Measurements from ENCODE around the gene TP53I11. TPM values are rescaled to one million over a fixed set of nuclear protein-coding genes. Genes with fewer than 3 reads are reported as not detected.

TP53I11 gene
- polyA plus RNA-seq, 2 donors = 10.3 to 37.2 TPM

GRCh38 chr11:44952082-44952481 lies 1.4 kb upstream of the TP53I11 start:
- Histone ChIP-seq H3K27me3 (ENCODE audit: control insufficient read depth in 1 of 2, insufficient read depth in 2 of 2, low read length in 2 of 2) (no peaks in the 10 kb centered on the region), H3K36me3 (ENCODE audit: control insufficient read depth in 2 of 2, insufficient read depth in 2 of 2, low read length in 1 of 2) (no peaks in the 10 kb centered on the region), H3K9me3 (ENCODE audit: control insufficient read depth in 2 of 2, insufficient read depth in 1 of 2, low read depth in 1 of 2, low read length in 1 of 2) (no peaks in the 10 kb centered on the region), H3K27ac (ENCODE audit: low read depth in 2 of 2, low read length in 1 of 2) (peak overlapping the region; percentile 55 to 62), H3K4me1 (ENCODE audit: control insufficient read depth in 2 of 2, insufficient read depth in 2 of 2, low read length in 1 of 2) (peaks cover 0 to 6% of the 10 kb centered on the region in 2 donors), H3K4me3 (ENCODE audit: low read depth in 1 of 2, low read length in 2 of 2) (no peak overlapping the region)
- 17 to 53% methylated on average over 2 of the region's 2 CpGs for WGBS, 2 donors

- peak overlapping the region; percentile 59 to 65 for H3K27ac ChIP-seq (ENCODE audit: low read depth in 2 of 2, low read length in 1 of 2)
- H3K4me3 ChIP-seq (ENCODE audit: low read depth in 1 of 2, low read length in 2 of 2) = peak overlapping the region; percentile 68 to 70
- H3K36me3 ChIP-seq (ENCODE audit: control insufficient read depth in 2 of 2, insufficient read depth in 2 of 2, low read length in 1 of 2) = no peaks in the 10 kb centered on the region
- H3K4me1 ChIP-seq (ENCODE audit: control insufficient read depth in 2 of 2, insufficient read depth in 2 of 2, low read length in 1 of 2) = peaks cover 0 to 6% of the 10 kb centered on the region in 2 donors
- WGBS, 2 donors = 0 to 1% methylated on average over 46 to 63 of the region's 63 CpGs
- H3K9me3 ChIP-seq (ENCODE audit: control insufficient read depth in 2 of 2, insufficient read depth in 1 of 2, low read depth in 1 of 2, low read length in 1 of 2) = no peaks in the 10 kb centered on the region
- no peaks in the 10 kb centered on the region for H3K27me3 ChIP-seq (ENCODE audit: control insufficient read depth in 1 of 2, insufficient read depth in 2 of 2, low read length in 2 of 2)
Observed at GRCh38 chr11:44950031-44950624, 555 bp downstream of the TP53I11 start.

GRCh38 chr11:44949160-44950030 lies 1.3 kb downstream of the TP53I11 start:
- peak overlapping the region; percentile 1 to 65 for H3K27ac ChIP-seq (ENCODE audit: low read depth in 2 of 2, low read length in 1 of 2)
- no peaks in the 10 kb centered on the region for H3K36me3 ChIP-seq (ENCODE audit: control insufficient read depth in 2 of 2, insufficient read depth in 2 of 2, low read length in 1 of 2)
- no peaks in the 10 kb centered on the region for H3K27me3 ChIP-seq (ENCODE audit: control insufficient read depth in 1 of 2, insufficient read depth in 2 of 2, low read length in 2 of 2)
- H3K9me3 ChIP-seq (ENCODE audit: control insufficient read depth in 2 of 2, insufficient read depth in 1 of 2, low read depth in 1 of 2, low read length in 1 of 2) = no peaks in the 10 kb centered on the region
- peaks cover 0 to 6% of the 10 kb centered on the region in 2 donors for H3K4me1 ChIP-seq (ENCODE audit: control insufficient read depth in 2 of 2, insufficient read depth in 2 of 2, low read length in 1 of 2)
- peak overlapping the region; percentile 68 to 70 for H3K4me3 ChIP-seq (ENCODE audit: low read depth in 1 of 2, low read length in 2 of 2)
- 3 to 4% methylated on average over 56 to 57 of the region's 57 CpGs for WGBS, 2 donors

GRCh38 chr11:44948155-44948554 lies 2.5 kb downstream of the TP53I11 start:
- Histone ChIP-seq H3K4me1 (ENCODE audit: control insufficient read depth in 2 of 2, insufficient read depth in 2 of 2, low read length in 1 of 2) (peaks cover 0 to 6% of the 10 kb centered on the region in 2 donors), H3K4me3 (ENCODE audit: low read depth in 1 of 2, low read length in 2 of 2) (no peak overlapping the region), H3K36me3 (ENCODE audit: control insufficient read depth in 2 of 2, insufficient read depth in 2 of 2, low read length in 1 of 2) (peaks cover 0 to 2% of the 10 kb centered on the region in 2 donors), H3K27me3 (ENCODE audit: control insufficient read depth in 1 of 2, insufficient read depth in 2 of 2, low read length in 2 of 2) (no peaks in the 10 kb centered on the region), H3K27ac (ENCODE audit: low read depth in 2 of 2, low read length in 1 of 2) (no peak overlapping the region), H3K9me3 (ENCODE audit: control insufficient read depth in 2 of 2, insufficient read depth in 1 of 2, low read depth in 1 of 2, low read length in 1 of 2) (no peaks in the 10 kb centered on the region)
- WGBS, 2 donors = 88 to 93% methylated on average over 1 to 3 of the region's 3 CpGs

GRCh38 chr11:44947114-44947513 lies 3.6 kb downstream of the TP53I11 start:
- Histone ChIP-seq H3K27ac (ENCODE audit: low read depth in 2 of 2, low read length in 1 of 2) (no peak overlapping the region), H3K9me3 (ENCODE audit: control insufficient read depth in 2 of 2, insufficient read depth in 1 of 2, low read depth in 1 of 2, low read length in 1 of 2) (no peaks in the 10 kb centered on the region), H3K36me3 (ENCODE audit: control insufficient read depth in 2 of 2, insufficient read depth in 2 of 2, low read length in 1 of 2) (peaks cover 0 to 2% of the 10 kb centered on the region in 2 donors), H3K27me3 (ENCODE audit: control insufficient read depth in 1 of 2, insufficient read depth in 2 of 2, low read length in 2 of 2) (no peaks in the 10 kb centered on the region), H3K4me3 (ENCODE audit: low read depth in 1 of 2, low read length in 2 of 2) (no peak overlapping the region), H3K4me1 (ENCODE audit: control insufficient read depth in 2 of 2, insufficient read depth in 2 of 2, low read length in 1 of 2) (peaks cover 0 to 1% of the 10 kb centered on the region in 2 donors)
- WGBS, 2 donors = 64% methylated on average over 9 of the region's 9 CpGs

GRCh38 chr11:44946263-44946662 lies 4.4 kb downstream of the TP53I11 start:
- WGBS, 2 donors = 73 to 76% methylated on average over 12 of the region's 12 CpGs
- H3K4me1 ChIP-seq (ENCODE audit: control insufficient read depth in 2 of 2, insufficient read depth in 2 of 2, low read length in 1 of 2) = no peaks in the 10 kb centered on the region
- H3K27me3 ChIP-seq (ENCODE audit: control insufficient read depth in 1 of 2, insufficient read depth in 2 of 2, low read length in 2 of 2) = no peaks in the 10 kb centered on the region
- H3K9me3 ChIP-seq (ENCODE audit: control insufficient read depth in 2 of 2, insufficient read depth in 1 of 2, low read depth in 1 of 2, low read length in 1 of 2) = no peaks in the 10 kb centered on the region
- peak overlapping the region in 1 of 2 donors; percentile 1 for H3K27ac ChIP-seq (ENCODE audit: low read depth in 2 of 2, low read length in 1 of 2)
- H3K36me3 ChIP-seq (ENCODE audit: control insufficient read depth in 2 of 2, insufficient read depth in 2 of 2, low read length in 1 of 2) = peaks cover 0 to 2% of the 10 kb centered on the region in 2 donors
- no peak overlapping the region for H3K4me3 ChIP-seq (ENCODE audit: low read depth in 1 of 2, low read length in 2 of 2)

- Histone ChIP-seq H3K4me3 (ENCODE audit: low read depth in 1 of 2, low read length in 2 of 2) (no peak overlapping the region), H3K27ac (ENCODE audit: low read depth in 2 of 2, low read length in 1 of 2) (no peak overlapping the region), H3K27me3 (ENCODE audit: control insufficient read depth in 1 of 2, insufficient read depth in 2 of 2, low read length in 2 of 2) (no peaks in the 10 kb centered on the region), H3K4me1 (ENCODE audit: control insufficient read depth in 2 of 2, insufficient read depth in 2 of 2, low read length in 1 of 2) (no peaks in the 10 kb centered on the region), H3K9me3 (ENCODE audit: control insufficient read depth in 2 of 2, insufficient read depth in 1 of 2, low read depth in 1 of 2, low read length in 1 of 2) (no peaks in the 10 kb centered on the region), H3K36me3 (ENCODE audit: control insufficient read depth in 2 of 2, insufficient read depth in 2 of 2, low read length in 1 of 2) (peaks cover 0 to 2% of the 10 kb centered on the region in 2 donors)
- WGBS, 2 donors = 78% methylated on average over 11 of the region's 11 CpGs
Observed at GRCh38 chr11:44945666-44946065, 5.0 kb downstream of the TP53I11 start.

- no peak overlapping the region for H3K27ac ChIP-seq (ENCODE audit: low read depth in 2 of 2, low read length in 1 of 2)
- WGBS, 2 donors = 54 to 64% methylated on average over 3 of the region's 3 CpGs
- peaks cover 0 to 2% of the 10 kb centered on the region in 2 donors for H3K36me3 ChIP-seq (ENCODE audit: control insufficient read depth in 2 of 2, insufficient read depth in 2 of 2, low read length in 1 of 2)
- H3K4me3 ChIP-seq (ENCODE audit: low read depth in 1 of 2, low read length in 2 of 2) = no peak overlapping the region
- no peaks in the 10 kb centered on the region for H3K4me1 ChIP-seq (ENCODE audit: control insufficient read depth in 2 of 2, insufficient read depth in 2 of 2, low read length in 1 of 2)
- H3K9me3 ChIP-seq (ENCODE audit: control insufficient read depth in 2 of 2, insufficient read depth in 1 of 2, low read depth in 1 of 2, low read length in 1 of 2) = no peaks in the 10 kb centered on the region
- no peaks in the 10 kb centered on the region for H3K27me3 ChIP-seq (ENCODE audit: control insufficient read depth in 1 of 2, insufficient read depth in 2 of 2, low read length in 2 of 2)
Observed at GRCh38 chr11:44944853-44945235, 5.8 kb downstream of the TP53I11 start.

- WGBS, 2 donors = 60 to 66% methylated on average over 7 of the region's 7 CpGs
- H3K36me3 ChIP-seq (ENCODE audit: control insufficient read depth in 2 of 2, insufficient read depth in 2 of 2, low read length in 1 of 2) = peaks cover 0 to 2% of the 10 kb centered on the region in 2 donors
- no peaks in the 10 kb centered on the region for H3K9me3 ChIP-seq (ENCODE audit: control insufficient read depth in 2 of 2, insufficient read depth in 1 of 2, low read depth in 1 of 2, low read length in 1 of 2)
- H3K27me3 ChIP-seq (ENCODE audit: control insufficient read depth in 1 of 2, insufficient read depth in 2 of 2, low read length in 2 of 2) = no peaks in the 10 kb centered on the region
- H3K4me3 ChIP-seq (ENCODE audit: low read depth in 1 of 2, low read length in 2 of 2) = no peak overlapping the region
- H3K27ac ChIP-seq (ENCODE audit: low read depth in 2 of 2, low read length in 1 of 2) = no peak overlapping the region
- no peaks in the 10 kb centered on the region for H3K4me1 ChIP-seq (ENCODE audit: control insufficient read depth in 2 of 2, insufficient read depth in 2 of 2, low read length in 1 of 2)
Observed at GRCh38 chr11:44944181-44944852, 6.4 kb downstream of the TP53I11 start.

Measured in esophagus (tissue), 2 donors.